ENCODE results near the gene SLC43A1. TPM values are rescaled to one million over a fixed set of nuclear protein-coding genes. Genes with fewer than 3 reads are reported as not detected.

The SLC43A1 gene
- total and polyA plus RNA-seq, 4 donors = 85.6 to 171 (median 107) TPM

- H3K9me3 ChIP-seq (ENCODE audit: control insufficient read depth in 4 of 4, low read length in 3 of 4) = no peaks in the 10 kb centered on the region
- H3K9ac ChIP-seq (ENCODE audit: low read depth in 1 of 2, low read length in 2 of 2) = peak overlapping the region in 1 of 2 donors; percentile 10
- DNase-seq (ENCODE audit: low spot score) = no peak
- peak overlapping the region; percentile 79 to 82 for H3K27ac ChIP-seq (ENCODE audit: low read depth in 1 of 2, low read length in 2 of 2)
- H3K4me3 ChIP-seq (ENCODE audit: low read depth in 1 of 3, low read length in 3 of 3) = no peak overlapping the region
- no peaks in the 10 kb centered on the region for H3K27me3 ChIP-seq (ENCODE audit: control insufficient read depth in 4 of 4, insufficient read depth in 4 of 4, low read length in 3 of 4)
- TF ChIP-seq SP1 (IDR thresholded peaks at IDR 0.05) (peak; percentile 58), HNF4G (IDR thresholded peaks at IDR 0.05) (peak; percentile 21), MAX (IDR thresholded peaks at IDR 0.05) (peak; percentile 54), JUND (IDR thresholded peaks at IDR 0.05) (peak; percentile 86 to 90), ATF3 (IDR thresholded peaks at IDR 0.05) (peak; percentile 57), HNF4A (conservative IDR thresholded peaks at IDR 0.05) (peak; percentile 79 to 88), FOXA2 (IDR thresholded peaks at IDR 0.05) (no peak), REST (IDR thresholded peaks at IDR 0.05) (no peak), ZBTB33 (IDR thresholded peaks at IDR 0.05) (no peak), RXRA (IDR thresholded peaks at IDR 0.05) (peak; percentile 68 to 78)
- peaks cover 43 to 75% (median 68%) of the 10 kb centered on the region in 4 donors for H3K4me1 ChIP-seq (ENCODE audit: control insufficient read depth in 4 of 4, insufficient read depth in 4 of 4, low read length in 3 of 4)
- 56% methylated on average over 4 of the region's 4 CpGs for WGBS
- H3K36me3 ChIP-seq (ENCODE audit: control insufficient read depth in 4 of 4, insufficient read depth in 3 of 4, low read depth in 1 of 4, low read length in 3 of 4) = peaks cover 0 to 14% (median 9%) of the 10 kb centered on the region in 4 donors
Measured at GRCh38 chr11:57501953-57502352, 13.5 kb downstream of the SLC43A1 start.

GRCh38 chr11:57500926-57501325 is 14.6 kb downstream of the SLC43A1 start:
- no peak for DNase-seq (ENCODE audit: low spot score)
- no peak overlapping the region for H3K9ac ChIP-seq (ENCODE audit: low read depth in 1 of 2, low read length in 2 of 2)
- no peak for TF ChIP-seq EGR1 (IDR thresholded peaks at IDR 0.05; ENCODE audit: low read depth in 2 of 2)
- no peak for TF ChIP-seq GABPA (IDR thresholded peaks at IDR 0.05 in 1 of 2, conservative IDR thresholded peaks at IDR 0.05 in 1 of 2)
- TF ChIP-seq HNF4A (conservative IDR thresholded peaks at IDR 0.05) = no peak
- H3K27ac ChIP-seq (ENCODE audit: low read depth in 1 of 2, low read length in 2 of 2) = peak overlapping the region; percentile 79 to 82
- peaks cover 44 to 85% (median 78%) of the 10 kb centered on the region in 4 donors for H3K4me1 ChIP-seq (ENCODE audit: control insufficient read depth in 4 of 4, insufficient read depth in 4 of 4, low read length in 3 of 4)
- no peaks in the 10 kb centered on the region for H3K27me3 ChIP-seq (ENCODE audit: control insufficient read depth in 4 of 4, insufficient read depth in 4 of 4, low read length in 3 of 4)
- peaks cover 0 to 14% (median 6%) of the 10 kb centered on the region in 4 donors for H3K36me3 ChIP-seq (ENCODE audit: control insufficient read depth in 4 of 4, insufficient read depth in 3 of 4, low read depth in 1 of 4, low read length in 3 of 4)
- WGBS = 92% methylated on average over 15 of the region's 15 CpGs
- H3K9me3 ChIP-seq (ENCODE audit: control insufficient read depth in 4 of 4, low read length in 3 of 4) = no peaks in the 10 kb centered on the region
- no peak overlapping the region for H3K4me3 ChIP-seq (ENCODE audit: low read depth in 1 of 3, low read length in 3 of 3)

GRCh38 chr11:57500515-57500914 is 15.0 kb downstream of the SLC43A1 start:
- Histone ChIP-seq H3K4me1 (ENCODE audit: control insufficient read depth in 4 of 4, insufficient read depth in 4 of 4, low read length in 3 of 4) (peaks cover 44 to 89% (median 82%) of the 10 kb centered on the region in 4 donors), H3K4me3 (ENCODE audit: low read depth in 1 of 3, low read length in 3 of 3) (no peak overlapping the region), H3K9me3 (ENCODE audit: control insufficient read depth in 4 of 4, low read length in 3 of 4) (no peaks in the 10 kb centered on the region), H3K9ac (ENCODE audit: low read depth in 1 of 2, low read length in 2 of 2) (no peak overlapping the region), H3K36me3 (ENCODE audit: control insufficient read depth in 4 of 4, insufficient read depth in 3 of 4, low read depth in 1 of 4, low read length in 3 of 4) (peaks cover 0 to 13% (median 7%) of the 10 kb centered on the region in 4 donors), H3K27me3 (ENCODE audit: control insufficient read depth in 4 of 4, insufficient read depth in 4 of 4, low read length in 3 of 4) (no peaks in the 10 kb centered on the region), H3K27ac (ENCODE audit: low read depth in 1 of 2, low read length in 2 of 2) (peak overlapping the region; percentile 79 to 82)
- TF ChIP-seq REST (IDR thresholded peaks at IDR 0.05) = no peak
- no peak for TF ChIP-seq RAD21 (IDR thresholded peaks at IDR 0.05)
- no peak for TF ChIP-seq JUND (IDR thresholded peaks at IDR 0.05)
- TF ChIP-seq RXRA (IDR thresholded peaks at IDR 0.05) = no peak
- WGBS = 54% methylated on average over 8 of the region's 8 CpGs
- DNase-seq (ENCODE audit: low spot score) = no peak

Measured in liver (tissue), 9 donors.